GM23338 (cell line): ENCODE results near the gene MGLL. TPM values are rescaled to one million over a fixed set of nuclear protein-coding genes. Genes with fewer than 3 reads are reported as not detected.

Source experiments
- ATAC-seq: fragments of 200-7000 bp; cut with Tn5 transposase; 3 replicates; pipeline ENCODE4 v1.9.1; 2020
- DNase-seq: peaks from one replicate; pipeline ENCODE4 v3.0.0-alpha.2; 2015; ENCODE audit warnings: low spot score
- H2AFZ ChIP-seq: fragments of 200-600 bp; sonication (generic); 2 replicates; pipeline ENCODE4 v1.8.0; 2016; ENCODE audit warnings: antibody characterized with exemption, mild to moderate bottlenecking, moderate library complexity
- H3F3A ChIP-seq: fragments of 200-600 bp; sonication (generic); replicated peaks from 2 replicates; pipeline ENCODE4 v1.8.0; 2017; ENCODE audit warnings: antibody characterized with exemption, mixed run types, low read depth
- H3K27ac ChIP-seq: fragments of 200-600 bp; sonication (generic); 2 replicates; pipeline ENCODE4 v1.6.1; 2016; ENCODE audit warnings: low read depth
- H3K27me3 ChIP-seq: fragments of 200-600 bp; sonication (generic); 2 replicates; pipeline ENCODE4 v1.8.0; 2016; ENCODE audit warnings: mild to moderate bottlenecking, mixed run types, moderate library complexity; ENCODE audit not compliant: insufficient read depth
- H3K36me3 ChIP-seq: fragments of 200-600 bp; sonication (generic); 2 replicates; pipeline ENCODE4 v1.8.0; 2016; ENCODE audit warnings: mild to moderate bottlenecking; ENCODE audit not compliant: insufficient read depth
- H3K4me1 ChIP-seq: fragments of 200-600 bp; sonication (generic); 2 replicates; pipeline ENCODE4 v1.8.0; 2016; ENCODE audit warnings: mild to moderate bottlenecking, moderate library complexity; ENCODE audit not compliant: insufficient read depth
- H3K4me2 ChIP-seq: fragments of 200-600 bp; sonication (generic); 2 replicates; pipeline ENCODE4 v1.7.1; 2017; ENCODE audit warnings: mixed run types
- H3K4me3 ChIP-seq: fragments of 200-600 bp; sonication (generic); 2 replicates; pipeline ENCODE4 v1.6.1; 2016; ENCODE audit warnings: mixed run types
- H3K79me2 ChIP-seq: fragments of 200-600 bp; sonication (generic); replicated peaks from 2 replicates; pipeline ENCODE4 v1.8.0; 2017; ENCODE audit warnings: mild to moderate bottlenecking; ENCODE audit not compliant: insufficient read depth
- H3K9me2 ChIP-seq: fragments of 200-600 bp; sonication (generic); 2 replicates; pipeline ENCODE4 v1.8.0; 2017; ENCODE audit not compliant: insufficient read depth
- H4K20me1 ChIP-seq: fragments of 200-600 bp; sonication (generic); replicated peaks from 2 replicates; pipeline ENCODE4 v1.8.0; 2017; ENCODE audit warnings: mild to moderate bottlenecking; ENCODE audit not compliant: insufficient read depth
- H3K27ac Mint-ChIP-seq: 2 replicates; pipeline ENCODE4 v1.8.0; 2020; ENCODE audit warnings: inconsistent platforms, mild to moderate bottlenecking, moderate library complexity, mixed read lengths
- H3K27me3 Mint-ChIP-seq: 3 replicates; pipeline ENCODE4 v1.8.0; 2022; ENCODE audit warnings: low read depth, mild to moderate bottlenecking, moderate library complexity, mixed read lengths, inconsistent platforms; ENCODE audit not compliant: insufficient read depth, poor library complexity
- H3K36me3 Mint-ChIP-seq: 3 replicates; pipeline ENCODE4 v1.8.0; 2021; ENCODE audit warnings: low read depth, mild to moderate bottlenecking, inconsistent platforms, moderate library complexity, mixed read lengths
- H3K4me1 Mint-ChIP-seq: 3 replicates; pipeline ENCODE4 v1.8.0; 2020; ENCODE audit warnings: mild to moderate bottlenecking, inconsistent platforms, mixed read lengths
- H3K4me3 Mint-ChIP-seq: 3 replicates; pipeline ENCODE4 v1.8.0; 2021; ENCODE audit warnings: moderate library complexity, mild to moderate bottlenecking, inconsistent platforms, mixed read lengths
- H3K9me3 Mint-ChIP-seq: 3 replicates; pipeline ENCODE4 v1.8.0; 2020; ENCODE audit warnings: moderate library complexity, mild to moderate bottlenecking, inconsistent platforms, mixed read lengths
- CREB1 ChIP-seq: fragments of 250-450 bp; sonication (Bioruptor Pico); IDR thresholded peaks from 2 replicates; pipeline ENCODE4 v1.5.0; 2020; ENCODE audit warnings: low read depth, mild to moderate bottlenecking, moderate library complexity
- EZH2 ChIP-seq: fragments of 200-600 bp; sonication (generic); IDR thresholded peaks from one replicate; pipeline ENCODE4 v1.8.0; 2017; ENCODE audit warnings: antibody characterized with exemption, mild to moderate bottlenecking, low read depth; ENCODE audit not compliant: unreplicated experiment
- EZH2phosphoT487 ChIP-seq: fragments of 200-600 bp; sonication (generic); IDR thresholded peaks from one replicate; pipeline ENCODE4 v1.8.1; 2018; ENCODE audit warnings: antibody characterized with exemption; ENCODE audit not compliant: unreplicated experiment
- JUNB ChIP-seq: IDR thresholded peaks from one replicate; pipeline ENCODE4 v1.6.1; 2016; ENCODE audit warnings: antibody characterized with exemption; ENCODE audit not compliant: unreplicated experiment
- NANOG ChIP-seq: IDR thresholded peaks from 2 replicates; pipeline ENCODE4 v1.6.1; 2016; ENCODE audit warnings: antibody characterized with exemption, borderline replicate concordance
- POLR2AphosphoS5 ChIP-seq: IDR thresholded peaks from 2 replicates; pipeline ENCODE4 v1.6.1; 2016; ENCODE audit warnings: antibody characterized with exemption, low read depth
- STAT1 ChIP-seq: IDR thresholded peaks from one replicate; pipeline ENCODE4 v1.6.1; 2016; ENCODE audit warnings: antibody characterized with exemption; ENCODE audit not compliant: unreplicated experiment
- ZNF114 ChIP-seq: fragments of 250-450 bp; sonication (Bioruptor Pico); IDR thresholded peaks from 2 replicates; pipeline ENCODE4 v1.5.0; 2020; ENCODE audit warnings: mild to moderate bottlenecking, moderate library complexity
- ZNF331 ChIP-seq: fragments of 250-450 bp; sonication (Bioruptor Pico); IDR thresholded peaks from 2 replicates; pipeline ENCODE4 v1.5.0; 2020; ENCODE audit warnings: low read depth, mild to moderate bottlenecking, moderate library complexity
- polyA plus RNA-seq: library from polyadenylated mRNA; unstranded; fragments of >200 nt; fragmentation: Nextera tagmentation; extraction: Ambion mirVana; gene quantifications from 2 replicates; pipeline ENCODE4 v1.2.1, GENCODE V29; 2016
- total RNA-seq: library from RNA; depleted of rRNA; stranded (reverse); fragments of >200 nt; shearing (Covaris generic); gene quantifications from 2 replicates; pipeline ENCODE4 v1.2.3, GENCODE V29; 2014
- TF ChIP-seq, protein P1 (sequence below): fragments of 250-450 bp; sonication (Bioruptor Pico); IDR thresholded peaks from 2 replicates; pipeline ENCODE4 v1.5.0; 2020; ENCODE audit warnings: mild to moderate bottlenecking, moderate library complexity
- TF ChIP-seq, protein P2 (sequence below): IDR thresholded peaks from 2 replicates; pipeline ENCODE4 v1.6.1; 2016; ENCODE audit warnings: antibody characterized with exemption
- TF ChIP-seq, protein P3 (sequence below): IDR thresholded peaks from one replicate; pipeline ENCODE4 v1.6.1; 2018; ENCODE audit warnings: antibody characterized with exemption; ENCODE audit not compliant: unreplicated experiment
- TF ChIP-seq, protein P4 (sequence below), 2 experiments: fragments of 200-600 bp in 1 of 2; sonication (generic) in 1 of 2; conservative IDR thresholded peaks; 2 replicates each; pipeline versions ENCODE4 v1.5.1 to v1.6.1; 2016 to 2017; ENCODE audit warnings: antibody characterized with exemption in 2 of 2, low read depth in 2 of 2, mild to moderate bottlenecking in 2 of 2, moderate library complexity in 1 of 2

The MGLL gene
- total and polyA plus RNA-seq, 2 experiments from 2014 or later, result 0.71 to 0.83 TPM

DNA sequence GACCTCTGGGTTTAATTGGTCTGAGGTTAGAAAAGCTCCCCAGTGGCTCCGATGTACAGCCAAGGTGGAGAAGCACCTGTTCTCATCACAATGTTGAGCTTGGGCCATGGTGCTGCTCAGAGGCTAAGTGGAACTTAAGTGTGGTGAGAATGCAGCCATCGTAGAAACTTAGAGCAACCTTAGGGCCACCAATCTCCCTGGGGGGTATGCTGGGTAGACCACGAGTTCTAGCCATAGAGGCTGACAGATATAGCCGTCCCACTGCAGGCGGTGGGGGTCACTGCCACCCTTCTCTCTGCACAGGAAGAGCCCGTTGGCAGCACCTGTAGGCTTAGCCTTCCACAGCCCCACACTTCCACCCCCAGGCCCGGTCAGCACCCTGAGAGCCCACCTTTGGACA is 38.0 kb downstream of the MGLL start:
- Histone ChIP-seq H3K27ac (no peak overlapping the region), H3K9me2 (no peaks in the 10 kb centered on the region), H3K4me1 (no peaks in the 10 kb centered on the region), H3K27me3 (no peaks in the 10 kb centered on the region), H3K4me2 (no peak overlapping the region), H4K20me1 (no peaks in the 10 kb centered on the region), H3F3A (no peaks in the 10 kb centered on the region), H3K79me2 (no peaks in the 10 kb centered on the region), H3K4me3 (no peak overlapping the region), H2AFZ (no peak overlapping the region), H3K36me3 (no peaks in the 10 kb centered on the region)
- Mint-ChIP-seq H3K27ac (no peak overlapping the region), H3K4me1 (peaks cover 4% of the 10 kb centered on the region), H3K4me3 (no peak overlapping the region), H3K27me3 (peaks cover 6% of the 10 kb centered on the region), H3K36me3 (no peaks in the 10 kb centered on the region), H3K9me3 (no peaks in the 10 kb centered on the region)
- no peak for DNase-seq
- TF ChIP-seq, protein P1, sequence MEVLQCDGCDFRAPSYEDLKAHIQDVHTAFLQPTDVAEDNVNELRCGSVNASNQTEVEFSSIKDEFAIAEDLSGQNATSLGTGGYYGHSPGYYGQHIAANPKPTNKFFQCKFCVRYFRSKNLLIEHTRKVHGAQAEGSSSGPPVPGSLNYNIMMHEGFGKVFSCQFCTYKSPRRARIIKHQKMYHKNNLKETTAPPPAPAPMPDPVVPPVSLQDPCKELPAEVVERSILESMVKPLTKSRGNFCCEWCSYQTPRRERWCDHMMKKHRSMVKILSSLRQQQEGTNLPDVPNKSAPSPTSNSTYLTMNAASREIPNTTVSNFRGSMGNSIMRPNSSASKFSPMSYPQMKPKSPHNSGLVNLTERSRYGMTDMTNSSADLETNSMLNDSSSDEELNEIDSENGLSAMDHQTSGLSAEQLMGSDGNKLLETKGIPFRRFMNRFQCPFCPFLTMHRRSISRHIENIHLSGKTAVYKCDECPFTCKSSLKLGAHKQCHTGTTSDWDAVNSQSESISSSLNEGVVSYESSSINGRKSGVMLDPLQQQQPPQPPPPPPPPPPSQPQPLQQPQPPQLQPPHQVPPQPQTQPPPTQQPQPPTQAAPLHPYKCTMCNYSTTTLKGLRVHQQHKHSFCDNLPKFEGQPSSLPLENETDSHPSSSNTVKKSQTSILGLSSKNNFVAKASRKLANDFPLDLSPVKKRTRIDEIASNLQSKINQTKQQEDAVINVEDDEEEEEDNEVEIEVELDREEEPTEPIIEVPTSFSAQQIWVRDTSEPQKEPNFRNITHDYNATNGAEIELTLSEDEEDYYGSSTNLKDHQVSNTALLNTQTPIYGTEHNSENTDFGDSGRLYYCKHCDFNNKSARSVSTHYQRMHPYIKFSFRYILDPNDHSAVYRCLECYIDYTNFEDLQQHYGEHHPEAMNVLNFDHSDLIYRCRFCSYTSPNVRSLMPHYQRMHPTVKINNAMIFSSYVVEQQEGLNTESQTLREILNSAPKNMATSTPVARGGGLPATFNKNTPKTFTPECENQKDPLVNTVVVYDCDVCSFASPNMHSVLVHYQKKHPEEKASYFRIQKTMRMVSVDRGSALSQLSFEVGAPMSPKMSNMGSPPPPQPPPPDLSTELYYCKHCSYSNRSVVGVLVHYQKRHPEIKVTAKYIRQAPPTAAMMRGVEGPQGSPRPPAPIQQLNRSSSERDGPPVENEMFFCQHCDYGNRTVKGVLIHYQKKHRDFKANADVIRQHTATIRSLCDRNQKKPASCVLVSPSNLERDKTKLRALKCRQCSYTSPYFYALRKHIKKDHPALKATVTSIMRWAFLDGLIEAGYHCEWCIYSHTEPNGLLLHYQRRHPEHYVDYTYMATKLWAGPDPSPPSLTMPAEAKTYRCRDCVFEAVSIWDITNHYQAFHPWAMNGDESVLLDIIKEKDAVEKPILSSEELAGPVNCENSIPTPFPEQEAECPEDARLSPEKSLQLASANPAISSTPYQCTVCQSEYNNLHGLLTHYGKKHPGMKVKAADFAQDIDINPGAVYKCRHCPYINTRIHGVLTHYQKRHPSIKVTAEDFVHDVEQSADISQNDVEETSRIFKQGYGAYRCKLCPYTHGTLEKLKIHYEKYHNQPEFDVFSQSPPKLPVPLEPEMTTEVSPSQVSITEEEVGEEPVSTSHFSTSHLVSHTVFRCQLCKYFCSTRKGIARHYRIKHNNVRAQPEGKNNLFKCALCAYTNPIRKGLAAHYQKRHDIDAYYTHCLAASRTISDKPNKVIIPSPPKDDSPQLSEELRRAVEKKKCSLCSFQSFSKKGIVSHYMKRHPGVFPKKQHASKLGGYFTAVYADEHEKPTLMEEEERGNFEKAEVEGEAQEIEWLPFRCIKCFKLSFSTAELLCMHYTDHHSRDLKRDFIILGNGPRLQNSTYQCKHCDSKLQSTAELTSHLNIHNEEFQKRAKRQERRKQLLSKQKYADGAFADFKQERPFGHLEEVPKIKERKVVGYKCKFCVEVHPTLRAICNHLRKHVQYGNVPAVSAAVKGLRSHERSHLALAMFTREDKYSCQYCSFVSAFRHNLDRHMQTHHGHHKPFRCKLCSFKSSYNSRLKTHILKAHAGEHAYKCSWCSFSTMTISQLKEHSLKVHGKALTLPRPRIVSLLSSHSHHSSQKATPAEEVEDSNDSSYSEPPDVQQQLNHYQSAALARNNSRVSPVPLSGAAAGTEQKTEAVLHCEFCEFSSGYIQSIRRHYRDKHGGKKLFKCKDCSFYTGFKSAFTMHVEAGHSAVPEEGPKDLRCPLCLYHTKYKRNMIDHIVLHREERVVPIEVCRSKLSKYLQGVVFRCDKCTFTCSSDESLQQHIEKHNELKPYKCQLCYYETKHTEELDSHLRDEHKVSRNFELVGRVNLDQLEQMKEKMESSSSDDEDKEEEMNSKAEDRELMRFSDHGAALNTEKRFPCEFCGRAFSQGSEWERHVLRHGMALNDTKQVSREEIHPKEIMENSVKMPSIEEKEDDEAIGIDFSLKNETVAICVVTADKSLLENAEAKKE (CRISPR knock-in tag), result no peak
- TF ChIP-seq POLR2AphosphoS5 (no peak), STAT1 (no peak), EZH2 (no peak), ZNF114 (CRISPR knock-in tag) (no peak), EZH2phosphoT487 (no peak), CREB1 (CRISPR knock-in tag) (no peak), JUNB (no peak), NANOG (no peak), ZNF331 (no peak)
- TF ChIP-seq, protein P2, sequence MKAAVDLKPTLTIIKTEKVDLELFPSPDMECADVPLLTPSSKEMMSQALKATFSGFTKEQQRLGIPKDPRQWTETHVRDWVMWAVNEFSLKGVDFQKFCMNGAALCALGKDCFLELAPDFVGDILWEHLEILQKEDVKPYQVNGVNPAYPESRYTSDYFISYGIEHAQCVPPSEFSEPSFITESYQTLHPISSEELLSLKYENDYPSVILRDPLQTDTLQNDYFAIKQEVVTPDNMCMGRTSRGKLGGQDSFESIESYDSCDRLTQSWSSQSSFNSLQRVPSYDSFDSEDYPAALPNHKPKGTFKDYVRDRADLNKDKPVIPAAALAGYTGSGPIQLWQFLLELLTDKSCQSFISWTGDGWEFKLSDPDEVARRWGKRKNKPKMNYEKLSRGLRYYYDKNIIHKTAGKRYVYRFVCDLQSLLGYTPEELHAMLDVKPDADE, result no peak
- TF ChIP-seq, protein P3, sequence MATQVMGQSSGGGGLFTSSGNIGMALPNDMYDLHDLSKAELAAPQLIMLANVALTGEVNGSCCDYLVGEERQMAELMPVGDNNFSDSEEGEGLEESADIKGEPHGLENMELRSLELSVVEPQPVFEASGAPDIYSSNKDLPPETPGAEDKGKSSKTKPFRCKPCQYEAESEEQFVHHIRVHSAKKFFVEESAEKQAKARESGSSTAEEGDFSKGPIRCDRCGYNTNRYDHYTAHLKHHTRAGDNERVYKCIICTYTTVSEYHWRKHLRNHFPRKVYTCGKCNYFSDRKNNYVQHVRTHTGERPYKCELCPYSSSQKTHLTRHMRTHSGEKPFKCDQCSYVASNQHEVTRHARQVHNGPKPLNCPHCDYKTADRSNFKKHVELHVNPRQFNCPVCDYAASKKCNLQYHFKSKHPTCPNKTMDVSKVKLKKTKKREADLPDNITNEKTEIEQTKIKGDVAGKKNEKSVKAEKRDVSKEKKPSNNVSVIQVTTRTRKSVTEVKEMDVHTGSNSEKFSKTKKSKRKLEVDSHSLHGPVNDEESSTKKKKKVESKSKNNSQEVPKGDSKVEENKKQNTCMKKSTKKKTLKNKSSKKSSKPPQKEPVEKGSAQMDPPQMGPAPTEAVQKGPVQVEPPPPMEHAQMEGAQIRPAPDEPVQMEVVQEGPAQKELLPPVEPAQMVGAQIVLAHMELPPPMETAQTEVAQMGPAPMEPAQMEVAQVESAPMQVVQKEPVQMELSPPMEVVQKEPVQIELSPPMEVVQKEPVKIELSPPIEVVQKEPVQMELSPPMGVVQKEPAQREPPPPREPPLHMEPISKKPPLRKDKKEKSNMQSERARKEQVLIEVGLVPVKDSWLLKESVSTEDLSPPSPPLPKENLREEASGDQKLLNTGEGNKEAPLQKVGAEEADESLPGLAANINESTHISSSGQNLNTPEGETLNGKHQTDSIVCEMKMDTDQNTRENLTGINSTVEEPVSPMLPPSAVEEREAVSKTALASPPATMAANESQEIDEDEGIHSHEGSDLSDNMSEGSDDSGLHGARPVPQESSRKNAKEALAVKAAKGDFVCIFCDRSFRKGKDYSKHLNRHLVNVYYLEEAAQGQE, result no peak
- TF ChIP-seq, protein P4, sequence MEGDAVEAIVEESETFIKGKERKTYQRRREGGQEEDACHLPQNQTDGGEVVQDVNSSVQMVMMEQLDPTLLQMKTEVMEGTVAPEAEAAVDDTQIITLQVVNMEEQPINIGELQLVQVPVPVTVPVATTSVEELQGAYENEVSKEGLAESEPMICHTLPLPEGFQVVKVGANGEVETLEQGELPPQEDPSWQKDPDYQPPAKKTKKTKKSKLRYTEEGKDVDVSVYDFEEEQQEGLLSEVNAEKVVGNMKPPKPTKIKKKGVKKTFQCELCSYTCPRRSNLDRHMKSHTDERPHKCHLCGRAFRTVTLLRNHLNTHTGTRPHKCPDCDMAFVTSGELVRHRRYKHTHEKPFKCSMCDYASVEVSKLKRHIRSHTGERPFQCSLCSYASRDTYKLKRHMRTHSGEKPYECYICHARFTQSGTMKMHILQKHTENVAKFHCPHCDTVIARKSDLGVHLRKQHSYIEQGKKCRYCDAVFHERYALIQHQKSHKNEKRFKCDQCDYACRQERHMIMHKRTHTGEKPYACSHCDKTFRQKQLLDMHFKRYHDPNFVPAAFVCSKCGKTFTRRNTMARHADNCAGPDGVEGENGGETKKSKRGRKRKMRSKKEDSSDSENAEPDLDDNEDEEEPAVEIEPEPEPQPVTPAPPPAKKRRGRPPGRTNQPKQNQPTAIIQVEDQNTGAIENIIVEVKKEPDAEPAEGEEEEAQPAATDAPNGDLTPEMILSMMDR (conservative IDR thresholded peaks at IDR 0.05; ENCODE audit: low read depth in 2 of 2), result no peak
- ATAC-seq, result no peak
